Keratinocyte (primary cell): ENCODE results near the gene DNM1L. TPM values are rescaled to one million over a fixed set of nuclear protein-coding genes. Genes with fewer than 3 reads are reported as not detected.

Source experiments
- DNase-seq: peaks from one replicate; pipeline ENCODE4 v3.0.0-alpha.2; 2011; ENCODE audit warnings: low read depth, missing footprints, low spot score
- FAIRE-seq: peaks from 2 replicates; lab custom pipeline; 2011; peaks lifted over from hg19 to GRCh38; lab: Jason Lieb, UNC
- H2AFZ ChIP-seq: 2 replicates; pipeline ENCODE4 v1.6.0; 2012; ENCODE audit warnings: low read length, control low read depth, inconsistent platforms; ENCODE audit not compliant: control insufficient read depth
- H3K27ac ChIP-seq: 2 replicates; pipeline ENCODE4 v1.5.1; 2011; ENCODE audit warnings: low read length; ENCODE audit not compliant: control insufficient read depth, insufficient read depth
- H3K27me3 ChIP-seq: 3 replicates; pipeline ENCODE4 v1.6.0; 2011; ENCODE audit warnings: low read length; ENCODE audit not compliant: control insufficient read depth, insufficient read depth; ENCODE audit errors: extremely low read depth
- H3K36me3 ChIP-seq, 2 experiments: 2 replicates in 1 of 2; 3 replicates in 1 of 2; pipeline ENCODE4 v1.5.1; 2011; ENCODE audit warnings: low read length in 2 of 2, mild to moderate bottlenecking in 1 of 2; ENCODE audit not compliant: control insufficient read depth in 2 of 2, insufficient read depth in 2 of 2; ENCODE audit errors: extremely low read depth in 1 of 2
- H3K4me1 ChIP-seq: 3 replicates; pipeline ENCODE4 v1.5.1; 2011; ENCODE audit warnings: low read length; ENCODE audit not compliant: control insufficient read depth, insufficient read depth; ENCODE audit errors: extremely low read depth
- H3K4me2 ChIP-seq: 3 replicates; pipeline ENCODE4 v1.6.0; 2011; ENCODE audit warnings: low read depth, low read length; ENCODE audit not compliant: control insufficient read depth, insufficient read depth; ENCODE audit errors: extremely low read depth
- H3K4me3 ChIP-seq, 3 experiments: fragments of 200-600 bp in 1 of 3; sonication (generic) in 1 of 3; 2 replicates in 2 of 3; 3 replicates in 1 of 3; pipeline ENCODE4 v1.5.1; 2011 to 2016; ENCODE audit warnings: low read length in 3 of 3, mild to moderate bottlenecking in 3 of 3, control low read depth in 2 of 3, inconsistent platforms in 1 of 3, low read depth in 1 of 3, mixed read lengths in 1 of 3, mixed run types in 1 of 3, moderate library complexity in 1 of 3; ENCODE audit not compliant: control insufficient read depth in 2 of 3, insufficient read depth in 2 of 3; ENCODE audit errors: extremely low read depth in 1 of 3
- H3K79me2 ChIP-seq: 2 replicates; pipeline ENCODE4 v1.6.0; 2012; ENCODE audit warnings: low read length; ENCODE audit not compliant: control insufficient read depth, insufficient read depth
- H3K9ac ChIP-seq: 3 replicates; pipeline ENCODE4 v1.6.0; 2011; ENCODE audit warnings: low read length; ENCODE audit not compliant: control insufficient read depth, insufficient read depth; ENCODE audit errors: extremely low read depth
- H3K9me1 ChIP-seq: 3 replicates; pipeline ENCODE4 v1.6.0; 2011; ENCODE audit warnings: low read length; ENCODE audit not compliant: control insufficient read depth, insufficient read depth; ENCODE audit errors: extremely low read depth
- H3K9me3 ChIP-seq: 2 replicates; pipeline ENCODE4 v1.5.1; 2012; ENCODE audit warnings: low read depth, low read length; ENCODE audit not compliant: control insufficient read depth
- H4K20me1 ChIP-seq: 3 replicates; pipeline ENCODE4 v1.6.0; 2011; ENCODE audit warnings: low read length; ENCODE audit not compliant: control insufficient read depth, insufficient read depth; ENCODE audit errors: extremely low read depth
- EZH2 ChIP-seq: IDR thresholded peaks from one replicate; pipeline ENCODE4 v1.6.1; 2012; ENCODE audit warnings: inconsistent platforms, mild to moderate bottlenecking, low read length, moderate library complexity
- dilution Hi-C: fragments of 300-500 bp; cut with MboI; formaldehyde crosslinking; loops from one replicate; pipeline ENCODE4 v1.7.0; 2020; ENCODE audit warnings: low sequenced_read_pairs; ENCODE audit not compliant: extremely low pct_ligation_motif_present
- polyA plus RNA-seq, 5 experiments: library from polyadenylated mRNA; depleted of rRNA in 3 of 5; stranded (reverse) in 3 of 5; stranded (forward) in 1 of 5; unstranded in 1 of 5; fragments of >200 nt; gene quantifications; 1 replicate in 1 of 5; 2 replicates in 3 of 5; 3 replicates in 1 of 5; pipeline versions ENCODE4 v1.2.1 to v1.2.3, GENCODE V29; 2011 to 2012; ENCODE audit warnings: missing spikeins in 2 of 5, low read depth in 1 of 5, low replicate concordance in 1 of 5
- TF ChIP-seq, protein P1 (sequence below), 3 experiments: IDR thresholded peaks in 1 of 3; conservative IDR thresholded peaks in 1 of 3; optimal IDR thresholded peaks in 1 of 3; 2 replicates in 2 of 3; 3 replicates in 1 of 3; pipeline versions ENCODE3 to v1.5.1; 2011; ENCODE audit warnings: low read length in 3 of 3, mild to moderate bottlenecking in 3 of 3, moderate library complexity in 2 of 3, control low read depth in 1 of 3, inconsistent platforms in 1 of 3; ENCODE audit not compliant: insufficient read depth in 2 of 3; ENCODE audit errors: extremely low read depth in 1 of 3

Gene DNM1L
- polyA plus RNA-seq, 1 donor (not counting 4 experiments of a cell fraction or from before 2014, with no cell fraction given): 115 TPM

DNA sequence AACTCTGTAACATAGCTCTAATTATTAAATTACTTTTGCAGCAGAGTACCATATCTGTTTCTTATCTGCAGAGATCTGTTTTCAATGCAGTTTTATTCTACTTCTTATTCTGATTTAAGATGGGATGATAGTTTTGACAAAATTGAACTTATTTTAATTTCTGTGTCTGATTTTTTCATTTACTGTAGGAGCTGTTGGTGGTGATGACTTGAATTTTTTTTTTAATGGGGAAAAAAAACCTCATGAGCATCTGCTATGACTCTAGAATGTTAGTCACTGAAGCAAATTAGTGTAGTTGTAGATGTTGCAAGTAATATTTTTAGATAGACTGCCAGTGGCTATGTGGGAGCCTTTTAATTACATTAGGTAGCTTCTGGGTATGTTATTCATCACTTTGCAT is 23.4 kb downstream of the DNM1L start:
- peaks cover 0 to 4% of the 10 kb centered on the region in 2 experiments for H3K36me3 ChIP-seq
- H2AFZ ChIP-seq: no peak overlapping the region
- H3K4me3 ChIP-seq: no peak overlapping the region
- peaks cover 44% of the 10 kb centered on the region for H3K79me2 ChIP-seq
- dilution Hi-C loops: no loop called here
- DNase-seq: no peak
- H3K4me2 ChIP-seq: no peak overlapping the region
- TF ChIP-seq, protein P1, sequence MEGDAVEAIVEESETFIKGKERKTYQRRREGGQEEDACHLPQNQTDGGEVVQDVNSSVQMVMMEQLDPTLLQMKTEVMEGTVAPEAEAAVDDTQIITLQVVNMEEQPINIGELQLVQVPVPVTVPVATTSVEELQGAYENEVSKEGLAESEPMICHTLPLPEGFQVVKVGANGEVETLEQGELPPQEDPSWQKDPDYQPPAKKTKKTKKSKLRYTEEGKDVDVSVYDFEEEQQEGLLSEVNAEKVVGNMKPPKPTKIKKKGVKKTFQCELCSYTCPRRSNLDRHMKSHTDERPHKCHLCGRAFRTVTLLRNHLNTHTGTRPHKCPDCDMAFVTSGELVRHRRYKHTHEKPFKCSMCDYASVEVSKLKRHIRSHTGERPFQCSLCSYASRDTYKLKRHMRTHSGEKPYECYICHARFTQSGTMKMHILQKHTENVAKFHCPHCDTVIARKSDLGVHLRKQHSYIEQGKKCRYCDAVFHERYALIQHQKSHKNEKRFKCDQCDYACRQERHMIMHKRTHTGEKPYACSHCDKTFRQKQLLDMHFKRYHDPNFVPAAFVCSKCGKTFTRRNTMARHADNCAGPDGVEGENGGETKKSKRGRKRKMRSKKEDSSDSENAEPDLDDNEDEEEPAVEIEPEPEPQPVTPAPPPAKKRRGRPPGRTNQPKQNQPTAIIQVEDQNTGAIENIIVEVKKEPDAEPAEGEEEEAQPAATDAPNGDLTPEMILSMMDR (optimal IDR thresholded peaks at IDR 0.05 in 1 of 3, IDR thresholded peaks at IDR 0.05 in 1 of 3, conservative IDR thresholded peaks at IDR 0.05 in 1 of 3; ENCODE audit: extremely low read depth in 1 of 3, insufficient read depth in 2 of 3, low read length in 3 of 3): no peak
- no peak for TF ChIP-seq EZH2
- no peak overlapping the region for H3K27ac ChIP-seq
- no peaks in the 10 kb centered on the region for H3K9me3 ChIP-seq
- no peaks in the 10 kb centered on the region for H3K4me1 ChIP-seq
- H3K27me3 ChIP-seq: no peaks in the 10 kb centered on the region
- H3K9me1 ChIP-seq: no peaks in the 10 kb centered on the region
- no peak for FAIRE-seq
- H4K20me1 ChIP-seq: no peaks in the 10 kb centered on the region
- no peak overlapping the region for H3K9ac ChIP-seq

DNA sequence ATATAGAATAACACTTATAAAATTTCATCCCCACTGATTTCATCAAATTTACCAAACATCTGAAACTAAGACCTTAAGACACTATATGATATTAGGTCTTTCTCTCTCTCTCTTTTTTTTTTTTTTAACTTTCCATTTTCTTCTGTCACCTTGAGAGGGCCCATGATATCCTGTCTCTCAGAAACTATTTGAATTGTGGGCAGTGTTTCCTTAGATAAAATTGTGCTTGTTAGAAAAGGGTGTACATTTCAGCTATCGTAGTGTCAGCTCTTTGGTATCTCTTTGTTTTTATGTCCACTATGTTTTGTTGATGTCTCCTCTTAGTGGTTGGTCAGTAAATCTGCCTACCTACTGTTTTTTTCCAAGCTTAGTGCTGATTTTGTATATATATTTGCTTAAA is 23.8 kb downstream of the DNM1L start:
- DNase-seq (no peak), FAIRE-seq (no peak)
- no peaks in the 10 kb centered on the region for H3K27me3 ChIP-seq
- H3K79me2 ChIP-seq: peaks cover 42% of the 10 kb centered on the region
- TF ChIP-seq, protein P1 (optimal IDR thresholded peaks at IDR 0.05 in 1 of 3, IDR thresholded peaks at IDR 0.05 in 1 of 3, conservative IDR thresholded peaks at IDR 0.05 in 1 of 3; ENCODE audit: extremely low read depth in 1 of 3, insufficient read depth in 2 of 3, low read length in 3 of 3): no peak
- no peak for TF ChIP-seq EZH2
- dilution Hi-C loops: no loop called here
- H3K4me3 ChIP-seq: no peak overlapping the region
- H3K27ac ChIP-seq: no peak overlapping the region
- H2AFZ ChIP-seq: no peak overlapping the region
- H3K36me3 ChIP-seq: peaks cover 0 to 8% of the 10 kb centered on the region in 2 experiments
- no peaks in the 10 kb centered on the region for H4K20me1 ChIP-seq
- H3K9me3 ChIP-seq: no peaks in the 10 kb centered on the region
- H3K4me2 ChIP-seq: no peak overlapping the region
- H3K9ac ChIP-seq: no peak overlapping the region
- no peaks in the 10 kb centered on the region for H3K4me1 ChIP-seq
- no peaks in the 10 kb centered on the region for H3K9me1 ChIP-seq
